Nephron (organoid): ENCODE data around the gene TMEM242.

Experiments used
- H3K27ac Mint-ChIP-seq, 3 experiments: 2 replicates each; pipeline ENCODE4 v1.8.0; 2020; ENCODE audit warnings: mixed read lengths in 3 of 3, mild to moderate bottlenecking in 2 of 3, moderate library complexity in 1 of 3
- H3K27me3 Mint-ChIP-seq: 2 replicates; pipeline ENCODE4 v1.8.0; 2021; ENCODE audit warnings: low read depth, mild to moderate bottlenecking, moderate library complexity, mixed read lengths
- H3K36me3 Mint-ChIP-seq: 2 replicates; pipeline ENCODE4 v1.8.0; 2020; ENCODE audit warnings: low read depth, mixed read lengths
- H3K4me1 Mint-ChIP-seq: 2 replicates; pipeline ENCODE4 v1.8.0; 2020; ENCODE audit warnings: mixed read lengths
- H3K4me3 Mint-ChIP-seq, 3 experiments: 2 replicates each; pipeline ENCODE4 v1.8.0; 2020; ENCODE audit warnings: mild to moderate bottlenecking in 3 of 3, mixed read lengths in 3 of 3, moderate library complexity in 2 of 3
- H3K9me3 Mint-ChIP-seq: 2 replicates; pipeline ENCODE4 v1.8.0; 2020; ENCODE audit warnings: mixed read lengths
- CTCF ChIP-seq, 3 experiments: fragments of 200-600 bp; sonication (generic); IDR thresholded peaks; one replicate each; pipeline ENCODE4 v1.5.0; 2021; ENCODE audit warnings: antibody characterized with exemption in 3 of 3; ENCODE audit not compliant: unreplicated experiment in 3 of 3

The TMEM242 gene

GRCh38 chr6:157330831-157331230 is 7.5 kb upstream of the TMEM242 start:
- Mint-ChIP-seq H3K4me1 (peaks cover 20% of the 10 kb centered on the region), H3K36me3 (no peaks in the 10 kb centered on the region), H3K27me3 (peaks cover 22% of the 10 kb centered on the region), H3K4me3 (no peak overlapping the region), H3K27ac (no peak overlapping the region), H3K9me3 (no peaks in the 10 kb centered on the region)
- TF ChIP-seq CTCF (IDR thresholded peaks at IDR 0.05; ENCODE audit: unreplicated experiment in 3 of 3) = no peak

DNA sequence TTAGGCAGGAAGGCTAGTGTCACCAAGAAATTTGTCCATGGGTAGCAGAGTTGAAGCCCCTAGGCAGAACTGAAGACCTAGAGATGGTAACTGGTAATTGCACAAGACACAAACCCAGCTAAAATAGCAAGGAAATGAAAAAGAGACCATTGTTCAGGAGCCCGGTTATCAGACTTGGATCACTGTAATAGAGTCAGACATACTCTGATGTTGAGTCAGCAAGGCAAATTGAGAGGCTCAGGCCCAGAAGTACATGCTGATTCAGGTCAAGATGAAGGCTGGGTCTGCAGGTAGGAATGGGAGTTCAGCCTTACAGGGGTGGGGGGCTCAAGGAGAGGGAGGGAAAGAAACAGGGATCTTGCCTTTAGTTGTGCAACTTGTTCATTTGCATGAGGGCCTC is 6.5 kb upstream of the TMEM242 start:
- H3K36me3 Mint-ChIP-seq = no peaks in the 10 kb centered on the region
- no peak for TF ChIP-seq CTCF (IDR thresholded peaks at IDR 0.05; ENCODE audit: unreplicated experiment in 3 of 3)
- H3K27ac Mint-ChIP-seq = no peak overlapping the region
- no peak overlapping the region for H3K4me3 Mint-ChIP-seq
- H3K9me3 Mint-ChIP-seq = no peaks in the 10 kb centered on the region
- peaks cover 14% of the 10 kb centered on the region for H3K27me3 Mint-ChIP-seq
- H3K4me1 Mint-ChIP-seq = peaks cover 26% of the 10 kb centered on the region

- Mint-ChIP-seq H3K9me3 (no peaks in the 10 kb centered on the region), H3K36me3 (no peaks in the 10 kb centered on the region), H3K27ac (no peak overlapping the region), H3K4me3 (peak overlapping the region in 1 of 3 experiments; percentile 31), H3K4me1 (peaks cover 27% of the 10 kb centered on the region), H3K27me3 (peaks cover 14% of the 10 kb centered on the region)
- no peak for TF ChIP-seq CTCF (IDR thresholded peaks at IDR 0.05; ENCODE audit: unreplicated experiment in 3 of 3)
These were observed 4.9 kb upstream of the TMEM242 start for GRCh38 chr6:157328108-157328692.

- Mint-ChIP-seq H3K9me3 (no peaks in the 10 kb centered on the region), H3K27ac (no peak overlapping the region), H3K36me3 (no peaks in the 10 kb centered on the region), H3K4me3 (no peak overlapping the region), H3K4me1 (peaks cover 27% of the 10 kb centered on the region), H3K27me3 (peaks cover 14% of the 10 kb centered on the region)
- no peak for TF ChIP-seq CTCF (IDR thresholded peaks at IDR 0.05; ENCODE audit: unreplicated experiment in 3 of 3)
These were observed 3.7 kb upstream of the TMEM242 start for GRCh38 chr6:157326979-157327378.

DNA sequence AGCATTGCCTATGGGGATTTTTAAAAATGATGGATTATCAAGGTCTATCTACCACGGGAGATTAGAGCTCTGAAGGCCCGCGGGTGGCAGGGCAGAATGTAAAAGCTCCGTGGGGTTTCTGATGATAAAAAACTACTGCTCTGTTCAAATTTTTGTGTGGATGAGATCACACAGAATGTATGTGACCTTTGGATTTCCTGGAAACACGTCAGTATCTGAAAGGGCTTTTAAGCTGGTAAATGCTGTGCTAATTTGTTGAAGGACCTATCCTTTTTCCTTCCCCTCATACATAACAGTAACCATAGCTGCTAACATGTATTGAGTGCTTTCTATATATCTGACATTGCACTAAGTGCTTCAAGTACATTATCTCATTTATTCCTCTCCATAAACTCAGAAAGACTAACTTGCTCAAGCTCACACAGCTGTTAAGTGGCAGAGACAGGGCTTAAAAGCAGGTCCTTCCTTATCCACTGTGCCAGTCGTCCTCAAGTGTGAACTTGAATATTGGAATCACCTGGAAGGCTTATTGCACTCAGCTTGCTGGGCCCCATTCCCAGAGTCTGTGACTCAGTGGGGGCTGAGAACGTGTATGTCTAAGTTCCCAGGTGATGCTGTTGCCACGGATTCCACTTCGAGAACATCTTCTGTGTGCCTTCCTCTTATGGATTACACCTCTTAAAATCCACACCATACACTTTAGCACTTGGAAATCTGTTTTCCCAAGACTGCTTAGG is 1.9 kb upstream of the TMEM242 start:
- peak overlapping the region; percentile 66 to 84 (median 78) for H3K4me3 Mint-ChIP-seq
- peaks cover 5% of the 10 kb centered on the region for H3K36me3 Mint-ChIP-seq
- peaks cover 14% of the 10 kb centered on the region for H3K27me3 Mint-ChIP-seq
- peaks cover 32% of the 10 kb centered on the region for H3K4me1 Mint-ChIP-seq
- H3K27ac Mint-ChIP-seq = peak overlapping the region; percentile 53 to 83 (median 82)
- no peak for TF ChIP-seq CTCF (IDR thresholded peaks at IDR 0.05; ENCODE audit: unreplicated experiment in 3 of 3)
- no peaks in the 10 kb centered on the region for H3K9me3 Mint-ChIP-seq

DNA sequence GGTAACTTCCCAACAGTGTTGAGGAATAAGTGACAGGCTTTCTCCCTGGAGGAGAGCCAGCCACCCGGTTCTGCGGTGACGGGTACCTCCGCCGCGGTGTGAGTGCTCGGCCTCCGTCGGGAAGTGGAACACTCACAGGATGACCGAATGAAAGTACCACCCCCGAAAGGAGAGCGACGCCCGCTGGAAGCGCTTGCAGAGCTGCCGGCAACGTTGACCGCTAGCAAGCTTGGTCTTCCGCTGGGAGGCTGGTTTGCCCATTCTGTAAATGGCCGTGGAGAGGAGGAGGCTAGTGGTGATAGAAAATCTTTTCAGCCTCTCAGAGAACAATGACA is 614 bp upstream of the TMEM242 start:
- Mint-ChIP-seq H3K27ac (peak overlapping the region; percentile 96 to 98 (median 97)), H3K4me1 (peaks cover 32% of the 10 kb centered on the region), H3K9me3 (no peaks in the 10 kb centered on the region), H3K4me3 (peak overlapping the region; percentile 94 to 99 (median 95)), H3K27me3 (peaks cover 4% of the 10 kb centered on the region), H3K36me3 (peaks cover 8% of the 10 kb centered on the region)
- TF ChIP-seq CTCF (IDR thresholded peaks at IDR 0.05; ENCODE audit: unreplicated experiment in 3 of 3) = no peak
